Measurements from ENCODE around the gene TMEM208. TPM values are rescaled to one million over a fixed set of nuclear protein-coding genes. Genes with fewer than 3 reads are reported as not detected.

Gene TMEM208
- total RNA-seq, 1 donor from 2014 or later, result 47.5 TPM

DNA sequence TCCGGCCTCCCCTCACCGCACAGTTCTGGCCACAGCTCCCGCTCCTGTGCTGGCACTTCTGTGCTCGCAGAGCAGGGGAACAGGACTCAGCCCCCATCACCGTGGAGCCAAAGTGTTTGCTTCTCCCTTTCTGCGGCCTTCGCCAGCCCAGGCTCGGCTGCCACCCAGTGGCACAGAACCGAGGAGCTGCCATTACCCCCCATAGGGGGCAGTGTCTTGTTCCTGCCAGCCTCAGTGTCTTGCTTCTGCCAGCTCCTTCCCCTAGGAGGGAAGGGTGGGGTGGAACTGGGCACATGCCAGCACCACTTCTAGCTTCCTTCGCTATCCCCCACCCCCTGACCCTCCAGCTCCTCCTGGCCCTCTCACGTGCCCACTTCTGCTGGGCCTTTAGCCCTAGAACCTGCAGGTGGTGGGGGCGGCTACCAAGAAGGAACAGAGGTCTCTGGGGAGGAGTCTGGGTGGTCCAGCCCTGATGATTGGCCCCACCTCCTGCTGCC lies 28.6 kb upstream of the TMEM208 start:
- Histone ChIP-seq H3K4me1 (ENCODE audit: insufficient read depth, low read length) (peaks cover 9% of the 10 kb centered on the region), H3K4me3 (ENCODE audit: insufficient read depth, low read depth, low read length) (no peak overlapping the region), H3K9me3 (ENCODE audit: insufficient read depth, low read depth, low read length) (no peaks in the 10 kb centered on the region), H3K4me2 (ENCODE audit: low read length) (no peak overlapping the region), H2AFZ (ENCODE audit: low read depth, low read length) (no peak overlapping the region), H3K9ac (ENCODE audit: low read length) (no peak overlapping the region), H3K27me3 (ENCODE audit: insufficient read depth, low read length) (no peaks in the 10 kb centered on the region), H3K79me2 (ENCODE audit: insufficient read depth, low read length) (peaks cover 27% of the 10 kb centered on the region), H4K20me1 (ENCODE audit: insufficient read depth, low read length) (peaks cover 57% of the 10 kb centered on the region), H3K36me3 (ENCODE audit: insufficient read depth, low read length) (peaks cover 35% of the 10 kb centered on the region), H3K27ac (ENCODE audit: low read depth, low read length) (no peak overlapping the region)
- no peak for TF ChIP-seq EZH2 (IDR thresholded peaks at IDR 0.05; ENCODE audit: insufficient read depth, low read length)
- TF ChIP-seq, protein P1, sequence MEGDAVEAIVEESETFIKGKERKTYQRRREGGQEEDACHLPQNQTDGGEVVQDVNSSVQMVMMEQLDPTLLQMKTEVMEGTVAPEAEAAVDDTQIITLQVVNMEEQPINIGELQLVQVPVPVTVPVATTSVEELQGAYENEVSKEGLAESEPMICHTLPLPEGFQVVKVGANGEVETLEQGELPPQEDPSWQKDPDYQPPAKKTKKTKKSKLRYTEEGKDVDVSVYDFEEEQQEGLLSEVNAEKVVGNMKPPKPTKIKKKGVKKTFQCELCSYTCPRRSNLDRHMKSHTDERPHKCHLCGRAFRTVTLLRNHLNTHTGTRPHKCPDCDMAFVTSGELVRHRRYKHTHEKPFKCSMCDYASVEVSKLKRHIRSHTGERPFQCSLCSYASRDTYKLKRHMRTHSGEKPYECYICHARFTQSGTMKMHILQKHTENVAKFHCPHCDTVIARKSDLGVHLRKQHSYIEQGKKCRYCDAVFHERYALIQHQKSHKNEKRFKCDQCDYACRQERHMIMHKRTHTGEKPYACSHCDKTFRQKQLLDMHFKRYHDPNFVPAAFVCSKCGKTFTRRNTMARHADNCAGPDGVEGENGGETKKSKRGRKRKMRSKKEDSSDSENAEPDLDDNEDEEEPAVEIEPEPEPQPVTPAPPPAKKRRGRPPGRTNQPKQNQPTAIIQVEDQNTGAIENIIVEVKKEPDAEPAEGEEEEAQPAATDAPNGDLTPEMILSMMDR (IDR thresholded peaks at IDR 0.05; ENCODE audit: insufficient read depth, low read depth, low read length), result peak; percentile 50
- FAIRE-seq (no peak), DNase-seq (ENCODE audit: low read depth) (no peak)
- Mint-ChIP-seq H3K27ac (ENCODE audit: unreplicated experiment) (peak overlapping the region; percentile 53), H3K27me3 (ENCODE audit: low read depth, unreplicated experiment) (no peaks in the 10 kb centered on the region), H3K36me3 (ENCODE audit: low read depth, unreplicated experiment) (peaks cover 22% of the 10 kb centered on the region), H3K9me3 (ENCODE audit: unreplicated experiment) (no peaks in the 10 kb centered on the region), H3K4me1 (ENCODE audit: low read depth, unreplicated experiment) (peaks cover 9% of the 10 kb centered on the region), H3K4me3 (ENCODE audit: unreplicated experiment) (no peak overlapping the region)

DNA sequence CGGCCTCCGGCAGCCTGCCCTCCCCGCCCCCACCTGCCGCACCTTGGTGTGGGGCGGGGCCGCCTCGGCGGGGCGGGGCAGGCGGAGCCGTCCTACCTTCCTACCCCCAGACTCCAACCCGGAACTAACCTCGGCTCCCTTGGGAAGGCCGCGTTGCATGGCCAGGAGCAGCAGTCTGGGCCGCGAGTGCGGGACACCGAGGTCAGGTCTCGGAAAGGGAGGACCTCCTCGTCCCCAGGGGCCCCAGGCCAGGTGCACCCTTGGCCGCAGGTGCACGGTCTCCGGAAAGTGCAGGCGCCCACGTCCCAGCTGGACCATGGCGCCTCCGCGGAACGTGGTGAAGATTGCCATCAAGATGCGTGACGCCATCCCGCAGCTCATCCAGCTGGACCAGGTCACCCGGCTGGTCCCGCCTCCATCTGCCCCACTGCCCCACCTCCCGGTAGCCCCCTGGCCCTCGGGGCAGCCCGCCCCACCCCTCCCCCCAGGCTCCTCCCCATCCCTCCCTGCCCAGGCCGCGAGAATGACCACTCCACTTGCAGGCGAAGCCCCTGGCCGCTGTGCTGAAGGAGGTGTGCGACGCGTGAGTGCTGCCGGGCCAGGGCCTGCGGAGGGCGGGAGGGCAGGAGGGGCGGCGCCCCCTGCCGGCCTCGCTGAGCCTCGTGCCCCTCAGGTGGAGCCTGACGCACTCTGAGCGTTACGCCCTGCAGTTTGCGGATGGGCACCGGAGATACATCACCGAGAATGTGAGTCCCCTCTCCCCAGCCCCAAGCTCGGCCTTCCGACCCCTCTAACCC lies 27.7 kb upstream of the TMEM208 start, which contains the start of gene ELMO3:
Gene ELMO3 (plus strand): TSS at position 121 of the 797 bp plus-strand sequence. CDS start 196 bp downstream, at position 317.
- Histone ChIP-seq H3K27me3 (ENCODE audit: insufficient read depth, low read length) (no peaks in the 10 kb centered on the region), H3K36me3 (ENCODE audit: insufficient read depth, low read length) (peaks cover 29% of the 10 kb centered on the region), H3K27ac (ENCODE audit: low read depth, low read length) (no peak within 1 kb of the TSS), H3K9me3 (ENCODE audit: insufficient read depth, low read depth, low read length) (no peaks in the 10 kb centered on the region), H4K20me1 (ENCODE audit: insufficient read depth, low read length) (peaks cover 47% of the 10 kb centered on the region), H3K4me1 (ENCODE audit: insufficient read depth, low read length) (peaks cover under 1% of the 10 kb centered on the region), H3K79me2 (ENCODE audit: insufficient read depth, low read length) (peaks cover 18% of the 10 kb centered on the region), H3K4me2 (ENCODE audit: low read length) (no peak within 1 kb of the TSS), H3K4me3 (ENCODE audit: insufficient read depth, low read depth, low read length) (no peak within 1 kb of the TSS), H2AFZ (ENCODE audit: low read depth, low read length) (no peak within 1 kb of the TSS), H3K9ac (ENCODE audit: low read length) (no peak within 1 kb of the TSS)
- H3K36me3 Mint-ChIP-seq (ENCODE audit: low read depth, unreplicated experiment), result peaks cover 18% of the 10 kb centered on the region
- no peak for DNase-seq (ENCODE audit: low read depth)
- H3K4me1 Mint-ChIP-seq (ENCODE audit: low read depth, unreplicated experiment), result peaks cover 3% of the 10 kb centered on the region
- TF ChIP-seq, protein P1 (IDR thresholded peaks at IDR 0.05; ENCODE audit: insufficient read depth, low read depth, low read length), result no peak
- TF ChIP-seq EZH2 (IDR thresholded peaks at IDR 0.05; ENCODE audit: insufficient read depth, low read length), result no peak
- FAIRE-seq, result no peak
- H3K9me3 Mint-ChIP-seq (ENCODE audit: unreplicated experiment), result no peaks in the 10 kb centered on the region
- peak within 1 kb of the TSS; percentile 53 for H3K27ac Mint-ChIP-seq (ENCODE audit: unreplicated experiment)
- H3K4me3 Mint-ChIP-seq (ENCODE audit: unreplicated experiment), result peak within 1 kb of the TSS; percentile 42
- no peaks in the 10 kb centered on the region for H3K27me3 Mint-ChIP-seq (ENCODE audit: low read depth, unreplicated experiment)

DNA sequence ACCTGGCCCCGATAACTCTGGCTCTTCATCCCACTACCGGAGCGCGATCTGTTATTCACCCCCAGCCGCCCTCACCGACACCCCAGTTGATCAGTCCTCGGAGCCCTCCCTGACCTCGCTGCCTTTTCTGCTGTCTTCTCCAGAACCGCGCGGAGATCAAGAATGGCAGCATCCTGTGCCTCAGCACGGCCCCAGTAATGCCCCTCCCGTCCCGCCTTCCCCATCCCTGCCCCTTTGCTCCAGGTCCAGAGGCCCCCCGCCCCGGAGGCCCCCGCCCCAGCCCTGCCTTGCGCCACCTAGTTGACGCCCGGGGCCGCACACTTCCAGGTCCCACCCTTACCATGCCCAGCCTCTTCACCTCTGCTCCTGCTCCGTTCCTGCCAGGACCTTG lies 27.1 kb upstream of the TMEM208 start:
- Histone ChIP-seq H3K79me2 (ENCODE audit: insufficient read depth, low read length) (peaks cover 12% of the 10 kb centered on the region), H3K9ac (ENCODE audit: low read length) (no peak overlapping the region), H3K9me3 (ENCODE audit: insufficient read depth, low read depth, low read length) (no peaks in the 10 kb centered on the region), H3K36me3 (ENCODE audit: insufficient read depth, low read length) (peaks cover 25% of the 10 kb centered on the region), H4K20me1 (ENCODE audit: insufficient read depth, low read length) (peaks cover 41% of the 10 kb centered on the region), H3K4me1 (ENCODE audit: insufficient read depth, low read length) (no peaks in the 10 kb centered on the region), H3K27me3 (ENCODE audit: insufficient read depth, low read length) (no peaks in the 10 kb centered on the region), H3K4me3 (ENCODE audit: insufficient read depth, low read depth, low read length) (no peak overlapping the region), H3K4me2 (ENCODE audit: low read length) (no peak overlapping the region), H2AFZ (ENCODE audit: low read depth, low read length) (no peak overlapping the region), H3K27ac (ENCODE audit: low read depth, low read length) (no peak overlapping the region)
- Mint-ChIP-seq H3K27ac (ENCODE audit: unreplicated experiment) (no peak overlapping the region), H3K4me1 (ENCODE audit: low read depth, unreplicated experiment) (peaks cover 3% of the 10 kb centered on the region), H3K27me3 (ENCODE audit: low read depth, unreplicated experiment) (no peaks in the 10 kb centered on the region), H3K4me3 (ENCODE audit: unreplicated experiment) (peak overlapping the region; percentile 42), H3K9me3 (ENCODE audit: unreplicated experiment) (no peaks in the 10 kb centered on the region), H3K36me3 (ENCODE audit: low read depth, unreplicated experiment) (peaks cover 14% of the 10 kb centered on the region)
- no peak for DNase-seq (ENCODE audit: low read depth)
- no peak for FAIRE-seq
- TF ChIP-seq EZH2 (IDR thresholded peaks at IDR 0.05; ENCODE audit: insufficient read depth, low read length), result no peak
- TF ChIP-seq, protein P1 (IDR thresholded peaks at IDR 0.05; ENCODE audit: insufficient read depth, low read depth, low read length), result no peak
